Natural killer cell (primary cell): ENCODE results near the gene EDIL3. TPM values are rescaled to one million over a fixed set of nuclear protein-coding genes. Genes with fewer than 3 reads are reported as not detected.

ENCODE experiments used
- ATAC-seq, 3 donors: fragments of 150-1000 bp in 2 of 3; fragments of 200-7000 bp in 1 of 3; cut with Tn5 transposase; 1 replicate in 1 of 3; 2 replicates in 2 of 3; pipeline ENCODE4 v1.10.0; 2021; ENCODE audit warnings: mild to moderate bottlenecking in 2 of 3, moderate library complexity in 2 of 3
- DNase-seq, 2 donors: peaks; one replicate each; pipeline versions ENCODE4 v3.0.0 to v3.0.0-alpha.2; 2013 to 2021; ENCODE audit warnings: mixed read lengths in 1 of 2
- H3K27ac ChIP-seq: one replicate; pipeline ENCODE4 v1.5.1; 2013; ENCODE audit warnings: mild to moderate bottlenecking, low read length
- H3K27me3 ChIP-seq: one replicate; pipeline ENCODE4 v1.6.1; 2013; ENCODE audit warnings: low read length; ENCODE audit not compliant: control insufficient read depth, insufficient read depth
- H3K36me3 ChIP-seq: one replicate; pipeline ENCODE4 v1.6.1; 2013; ENCODE audit warnings: low read length; ENCODE audit not compliant: control insufficient read depth, insufficient read depth
- H3K4me1 ChIP-seq: one replicate; pipeline ENCODE4 v1.6.1; 2013; ENCODE audit warnings: low read length; ENCODE audit not compliant: control insufficient read depth, insufficient read depth
- H3K4me3 ChIP-seq: one replicate; pipeline ENCODE4 v1.5.1; 2013; ENCODE audit warnings: low read length
- H3K9me3 ChIP-seq: one replicate; pipeline ENCODE4 v1.6.1; 2013; ENCODE audit warnings: low read length; ENCODE audit not compliant: control insufficient read depth, insufficient read depth
- H3K27ac Mint-ChIP-seq, 2 donors: one replicate each; pipeline ENCODE4 v1.8.0; 2022; ENCODE audit warnings: mild to moderate bottlenecking in 2 of 2, mixed read lengths in 2 of 2, moderate library complexity in 1 of 2
- H3K27me3 Mint-ChIP-seq, 2 donors: one replicate each; pipeline ENCODE4 v1.8.0; 2022; ENCODE audit warnings: low read depth in 2 of 2, mixed read lengths in 2 of 2
- H3K36me3 Mint-ChIP-seq: one replicate; pipeline ENCODE4 v1.8.0; 2022; ENCODE audit warnings: mixed read lengths
- H3K4me1 Mint-ChIP-seq, 2 donors: one replicate each; pipeline ENCODE4 v1.8.0; 2022; ENCODE audit warnings: mixed read lengths in 2 of 2
- H3K4me3 Mint-ChIP-seq: one replicate; pipeline ENCODE4 v1.8.0; 2022; ENCODE audit warnings: mild to moderate bottlenecking, moderate library complexity, mixed read lengths
- H3K9me3 Mint-ChIP-seq, 2 donors: one replicate each; pipeline ENCODE4 v1.8.0; 2022; ENCODE audit warnings: mixed read lengths in 2 of 2
- WGBS: methylation state at CpG from one replicate; pipeline ENCODE4 v1.1.7; 2013; ENCODE audit warnings: missing lambda C conversion rate; ENCODE audit not compliant: insufficient coverage; 5-methylcytosine and 5-hydroxymethylcytosine counted together
- intact Hi-C: fragments of 100-400 bp; cut with micrococcal nuclease; formaldehyde crosslinking; loops from one replicate; pipeline ENCODE4 v1.14.2; 2022
- total RNA-seq, 4 donors: library from RNA; stranded (reverse); fragments of 120-200 nt in 1 of 4; gene quantifications; one replicate each; pipeline versions ENCODE4 v1.2.3 to v1.2.4, GENCODE V29; 2013 to 2022
- TF ChIP-seq, protein P1 (sequence below): fragments of 200-600 bp; IDR thresholded peaks from one replicate; pipeline ENCODE4 v1.8.0; 2022; ENCODE audit warnings: antibody characterized with exemption

Gene EDIL3
- total RNA-seq, 3 donors from 2014 or later (not counting 1 experiment from before 2014, with no cell fraction given) = not detected

DNA sequence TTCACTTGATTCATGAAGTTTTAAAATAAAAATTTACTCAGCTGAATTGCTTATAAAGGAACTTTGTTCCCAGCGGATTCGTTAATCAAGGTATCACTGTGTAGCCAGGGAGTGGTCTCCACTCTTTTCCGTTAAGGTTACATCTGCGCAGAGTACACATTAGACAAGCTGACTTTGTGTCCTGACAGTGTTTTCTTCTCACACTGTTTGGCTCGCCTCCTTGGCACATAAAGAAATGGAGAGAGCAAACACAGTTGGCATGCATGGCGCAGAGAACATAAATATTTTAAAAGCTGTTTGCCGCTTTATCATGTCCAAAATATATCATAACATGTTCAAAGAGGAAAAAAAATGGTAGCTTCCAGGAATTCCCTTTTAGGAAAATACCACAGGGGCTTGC lies 153.2 kb downstream of the EDIL3 start:
- Histone ChIP-seq H3K4me1 (no peaks in the 10 kb centered on the region), H3K27me3 (no peaks in the 10 kb centered on the region), H3K9me3 (no peaks in the 10 kb centered on the region), H3K4me3 (no peak overlapping the region), H3K27ac (no peak overlapping the region), H3K36me3 (no peaks in the 10 kb centered on the region)
- Mint-ChIP-seq H3K36me3 (no peaks in the 10 kb centered on the region), H3K27ac (no peak overlapping the region), H3K4me3 (no peak overlapping the region), H3K27me3 (no peaks in the 10 kb centered on the region), H3K9me3 (peaks cover 0 to 10% of the 10 kb centered on the region in 2 donors), H3K4me1 (no peaks in the 10 kb centered on the region)
- intact Hi-C loops = no loop called here
- DNase-seq (no peak), ATAC-seq (no peak)
- 92% methylated on average over 6 of the region's 7 CpGs for WGBS
- TF ChIP-seq, protein P1, sequence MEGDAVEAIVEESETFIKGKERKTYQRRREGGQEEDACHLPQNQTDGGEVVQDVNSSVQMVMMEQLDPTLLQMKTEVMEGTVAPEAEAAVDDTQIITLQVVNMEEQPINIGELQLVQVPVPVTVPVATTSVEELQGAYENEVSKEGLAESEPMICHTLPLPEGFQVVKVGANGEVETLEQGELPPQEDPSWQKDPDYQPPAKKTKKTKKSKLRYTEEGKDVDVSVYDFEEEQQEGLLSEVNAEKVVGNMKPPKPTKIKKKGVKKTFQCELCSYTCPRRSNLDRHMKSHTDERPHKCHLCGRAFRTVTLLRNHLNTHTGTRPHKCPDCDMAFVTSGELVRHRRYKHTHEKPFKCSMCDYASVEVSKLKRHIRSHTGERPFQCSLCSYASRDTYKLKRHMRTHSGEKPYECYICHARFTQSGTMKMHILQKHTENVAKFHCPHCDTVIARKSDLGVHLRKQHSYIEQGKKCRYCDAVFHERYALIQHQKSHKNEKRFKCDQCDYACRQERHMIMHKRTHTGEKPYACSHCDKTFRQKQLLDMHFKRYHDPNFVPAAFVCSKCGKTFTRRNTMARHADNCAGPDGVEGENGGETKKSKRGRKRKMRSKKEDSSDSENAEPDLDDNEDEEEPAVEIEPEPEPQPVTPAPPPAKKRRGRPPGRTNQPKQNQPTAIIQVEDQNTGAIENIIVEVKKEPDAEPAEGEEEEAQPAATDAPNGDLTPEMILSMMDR = no peak

- DNase-seq (no peak), ATAC-seq (no peak)
- H3K4me3 ChIP-seq = no peak overlapping the region
- H3K4me1 ChIP-seq = no peaks in the 10 kb centered on the region
- H3K4me3 Mint-ChIP-seq = no peak overlapping the region
- H3K36me3 Mint-ChIP-seq = no peaks in the 10 kb centered on the region
- H3K27me3 ChIP-seq = no peaks in the 10 kb centered on the region
- TF ChIP-seq, protein P1 = no peak
- no peaks in the 10 kb centered on the region for H3K27me3 Mint-ChIP-seq
- no peak overlapping the region for H3K27ac ChIP-seq
- intact Hi-C loops = no loop called here
- H3K4me1 Mint-ChIP-seq = no peaks in the 10 kb centered on the region
- no peak overlapping the region for H3K27ac Mint-ChIP-seq
- no peaks in the 10 kb centered on the region for H3K36me3 ChIP-seq
- H3K9me3 ChIP-seq = no peaks in the 10 kb centered on the region
- H3K9me3 Mint-ChIP-seq = peaks cover 0 to 10% of the 10 kb centered on the region in 2 donors
Observed at GRCh38 chr5:84229045-84229444, 155.6 kb downstream of the EDIL3 start.

DNA sequence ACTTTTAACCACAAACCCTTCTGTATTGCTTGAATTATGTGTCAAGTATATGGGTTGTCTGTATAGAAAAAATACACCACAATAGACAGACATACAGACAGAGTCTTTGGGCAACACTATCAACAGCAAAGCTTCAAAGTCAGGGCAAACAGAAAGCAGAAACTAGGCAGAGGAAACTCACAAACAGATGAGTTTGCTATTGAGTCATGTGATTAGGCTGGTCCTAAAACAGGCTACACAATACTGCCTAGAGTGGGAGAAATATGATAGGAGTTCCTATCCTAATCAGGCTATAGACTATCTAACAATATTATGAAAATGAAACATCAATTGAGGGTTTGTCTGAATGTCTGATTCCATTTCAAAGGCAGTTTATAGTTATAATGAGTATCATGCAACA lies 156.4 kb downstream of the EDIL3 start:
- Mint-ChIP-seq H3K27ac (no peak overlapping the region), H3K4me1 (no peaks in the 10 kb centered on the region)
- intact Hi-C loops = no loop called here

DNA sequence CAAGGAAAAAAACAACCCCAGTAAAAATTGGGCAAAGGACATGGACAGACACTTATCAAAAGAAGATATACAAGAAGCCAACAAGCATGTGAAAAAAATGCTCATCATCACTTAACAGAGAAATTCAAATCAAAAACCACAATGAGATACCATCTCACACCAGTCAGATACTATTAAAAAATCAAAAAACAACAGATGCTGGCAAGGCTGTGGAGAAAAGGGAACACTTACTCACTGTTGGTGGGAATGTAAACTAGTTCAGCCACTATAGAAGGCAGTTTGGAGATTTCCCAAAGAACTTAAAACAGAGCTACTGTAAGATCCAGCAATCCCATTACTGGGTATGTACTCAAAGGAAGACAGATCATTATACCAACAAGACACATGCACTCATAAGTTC lies 157.4 kb downstream of the EDIL3 start:
- H3K4me3 Mint-ChIP-seq = no peak overlapping the region
- no peaks in the 10 kb centered on the region for H3K9me3 ChIP-seq
- H3K4me3 ChIP-seq = no peak overlapping the region
- no peaks in the 10 kb centered on the region for H3K27me3 ChIP-seq
- DNase-seq (no peak), ATAC-seq (no peak)
- no peaks in the 10 kb centered on the region for H3K27me3 Mint-ChIP-seq
- TF ChIP-seq, protein P1 = no peak
- no peaks in the 10 kb centered on the region for H3K36me3 ChIP-seq
- no peaks in the 10 kb centered on the region for H3K4me1 ChIP-seq
- no peak overlapping the region for H3K27ac Mint-ChIP-seq
- intact Hi-C loops = no loop called here
- H3K9me3 Mint-ChIP-seq = peaks cover 3 to 8% of the 10 kb centered on the region in 2 donors
- H3K36me3 Mint-ChIP-seq = no peaks in the 10 kb centered on the region
- H3K27ac ChIP-seq = no peak overlapping the region
- no peaks in the 10 kb centered on the region for H3K4me1 Mint-ChIP-seq

More for the DNA sequence above, 156.4 kb downstream of the EDIL3 start:
- no peak for ATAC-seq
- DNase-seq = no peak
- Mint-ChIP-seq H3K4me3 (no peak overlapping the region), H3K27me3 (no peaks in the 10 kb centered on the region), H3K9me3 (peaks cover 3 to 8% of the 10 kb centered on the region in 2 donors), H3K36me3 (no peaks in the 10 kb centered on the region)
- Histone ChIP-seq H3K27me3 (no peaks in the 10 kb centered on the region), H3K27ac (no peak overlapping the region), H3K4me1 (no peaks in the 10 kb centered on the region), H3K4me3 (no peak overlapping the region), H3K36me3 (no peaks in the 10 kb centered on the region), H3K9me3 (no peaks in the 10 kb centered on the region)
- TF ChIP-seq, protein P1 = no peak
